Stimulated activated CD8-positive, alpha-beta memory T cell treated with anti-CD3 and anti-CD28 coated beads, Interleukin-2, amount 100 ng/mL, for 48 hours (primary cell): ENCODE data around the gene CHKA.

Experiments
- DNase-seq, 2 donors: peaks; one replicate each; pipeline ENCODE4 v3.0.0-alpha.2; 2020; ENCODE audit warnings: low read depth in 2 of 2

The CHKA gene

DNA sequence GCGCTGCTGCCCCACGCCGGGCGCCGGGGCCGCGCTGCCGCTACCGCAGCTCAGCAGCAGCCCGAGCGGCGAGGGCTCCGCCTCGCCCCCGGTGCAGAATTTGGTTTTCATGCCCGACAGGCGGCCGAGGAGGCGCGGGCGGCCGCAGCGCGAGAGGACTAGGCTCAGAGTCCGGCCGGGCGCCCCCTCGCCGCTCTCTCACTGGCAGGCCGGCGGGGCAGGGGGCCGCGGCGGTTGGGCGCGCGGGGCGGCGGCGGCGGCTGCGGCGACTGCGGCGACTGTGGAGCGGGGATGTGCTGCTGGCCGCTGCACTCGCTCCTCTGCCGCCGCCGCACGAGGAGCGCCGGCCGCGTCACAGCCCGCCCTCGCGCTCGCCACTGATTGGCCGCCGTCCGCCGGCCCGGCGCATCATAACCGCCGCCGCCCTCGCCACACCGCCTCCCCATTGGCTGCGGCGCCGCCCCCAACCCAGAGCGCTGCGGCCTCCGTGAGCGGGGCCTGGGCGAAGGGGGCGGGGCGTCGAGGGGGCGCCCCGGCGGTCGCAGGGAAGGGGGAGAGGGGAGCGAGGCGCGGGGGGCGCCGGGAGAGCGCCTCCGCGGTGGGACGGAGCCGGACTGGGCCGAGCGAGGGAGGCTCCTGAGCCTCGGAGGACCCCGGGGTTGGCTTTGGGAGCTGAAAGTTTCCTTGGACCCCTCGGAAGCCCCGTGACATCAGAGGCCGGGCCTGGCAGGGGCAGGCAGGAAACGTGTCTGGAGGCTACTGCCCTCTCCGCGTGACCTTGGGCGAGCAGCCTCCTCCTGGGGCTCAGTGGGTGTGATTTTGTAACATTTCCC is at the start of gene CHKA:
TSS of gene CHKA (minus strand) at position 322 of the 833 bp plus-strand sequence. CDS start at position 111, 211 bp downstream.
- DNase-seq = peak; percentile 85 to 90

GRCh38 chr11:68169442-68169841 is 48.3 kb upstream of the CHKA start:
- DNase-seq = no peak

DNA sequence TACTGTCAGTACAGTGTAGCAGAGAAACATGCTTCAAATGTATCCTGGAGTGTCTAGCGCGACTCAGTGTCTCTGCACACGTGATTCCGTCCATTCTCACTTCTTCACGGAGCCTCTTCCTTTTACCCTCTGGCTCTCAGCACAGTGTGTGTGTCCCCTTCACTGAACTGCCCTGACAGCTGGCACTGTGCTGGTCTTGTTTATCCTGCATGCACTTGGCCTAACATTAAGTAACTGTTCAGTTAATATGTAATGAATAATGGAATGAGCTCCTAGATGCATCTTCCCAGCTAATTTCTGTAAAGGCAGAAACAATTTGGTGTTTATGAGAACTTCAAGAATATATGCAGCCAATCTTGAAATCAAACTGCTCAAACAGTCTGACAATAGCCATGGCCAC is 47.5 kb upstream of the CHKA start:
- DNase-seq = no peak

GRCh38 chr11:68167474-68167873 is 46.3 kb upstream of the CHKA start:
- no peak for DNase-seq

- DNase-seq = no peak
These were observed 45.8 kb upstream of the CHKA start for GRCh38 chr11:68166969-68167368.

DNA sequence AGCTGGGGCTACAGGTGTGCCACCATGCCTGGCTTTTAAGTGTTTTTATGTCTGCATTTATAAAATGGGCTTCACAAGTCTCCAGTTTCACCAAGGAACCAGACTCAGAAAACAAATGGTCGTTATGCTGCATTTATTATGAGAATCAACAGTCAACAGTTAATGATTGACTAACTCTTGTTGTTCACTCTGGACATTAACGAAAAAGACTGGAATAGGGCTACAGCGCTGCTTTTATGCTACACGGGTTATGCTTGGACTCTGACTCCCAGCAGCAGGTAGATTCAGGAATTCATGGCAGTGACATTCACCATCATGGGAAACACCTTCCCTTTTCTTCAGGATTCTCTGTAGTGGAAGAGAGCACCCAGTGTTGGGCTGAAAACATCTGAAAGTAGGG is 44.4 kb upstream of the CHKA start:
- DNase-seq = no peak

DNA sequence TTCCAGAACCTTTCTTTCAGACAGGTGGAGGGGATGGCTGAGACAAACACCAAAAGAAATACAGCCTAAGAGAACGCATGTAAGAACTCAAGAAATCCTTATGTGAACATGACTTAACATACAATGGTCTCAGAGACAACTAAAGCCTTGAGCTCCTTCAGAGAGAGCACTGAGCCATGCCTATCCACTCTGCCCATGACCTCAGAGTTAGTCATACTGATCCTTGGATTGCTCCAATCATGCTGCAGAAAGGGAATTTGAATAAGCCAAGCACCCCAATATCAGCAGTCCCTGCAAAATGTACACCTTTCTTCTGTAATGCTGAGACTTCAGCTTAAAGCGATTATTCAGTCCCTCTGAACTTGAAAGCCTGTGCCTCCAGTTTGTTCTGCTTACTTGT is 43.2 kb upstream of the CHKA start:
- no peak for DNase-seq

GRCh38 chr11:68163691-68164090 is 42.5 kb upstream of the CHKA start:
- DNase-seq = no peak

DNA sequence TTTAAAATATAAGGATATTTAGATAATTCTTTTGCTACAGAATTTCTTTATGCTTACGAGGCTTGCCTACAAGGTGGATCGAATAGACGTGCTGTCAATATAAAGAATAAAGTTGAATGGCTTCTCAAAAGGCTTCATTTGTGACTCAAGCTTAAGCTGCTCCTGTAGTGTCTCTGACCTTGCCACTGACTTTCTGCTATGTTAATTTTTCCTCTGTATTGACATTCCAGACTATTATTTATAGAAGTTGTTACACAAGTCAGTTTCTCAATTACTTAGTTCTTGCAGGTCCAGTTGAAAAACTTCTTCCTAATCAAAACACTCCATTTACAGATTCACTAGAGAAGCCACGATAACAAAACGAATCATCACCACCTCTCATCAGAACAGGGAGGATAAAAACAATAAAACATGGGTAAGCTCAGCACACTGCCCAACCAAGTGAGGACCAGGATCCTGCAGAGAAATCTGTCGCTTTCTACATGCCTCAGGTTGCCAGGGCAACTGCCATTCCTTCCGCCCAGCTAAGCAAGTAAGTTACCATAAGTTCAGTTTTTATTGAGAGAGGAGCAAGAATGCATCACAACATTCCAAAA is 39.0 kb upstream of the CHKA start:
- no peak for DNase-seq

DNA sequence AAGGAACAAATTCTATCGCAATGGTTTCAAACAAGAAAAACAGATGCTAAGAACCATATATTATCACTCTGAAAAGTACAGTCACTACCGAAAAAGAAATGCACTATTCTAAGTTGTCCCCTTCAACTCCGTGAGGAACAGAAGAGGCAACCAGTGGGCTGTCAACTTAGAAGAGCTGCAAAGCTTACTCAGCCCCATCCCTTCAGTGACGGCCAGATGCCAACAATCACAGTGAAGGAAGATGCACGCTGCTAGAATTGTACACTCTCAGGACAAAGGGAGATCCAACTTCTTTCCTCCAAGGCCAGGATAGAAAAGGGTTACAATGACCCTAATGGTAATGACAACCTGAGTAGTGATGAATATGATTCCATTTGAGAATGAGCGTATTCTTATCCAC is 38.5 kb upstream of the CHKA start:
- no peak for DNase-seq

- DNase-seq = no peak
These were observed 38.0 kb upstream of the CHKA start for GRCh38 chr11:68159161-68159560.

DNA sequence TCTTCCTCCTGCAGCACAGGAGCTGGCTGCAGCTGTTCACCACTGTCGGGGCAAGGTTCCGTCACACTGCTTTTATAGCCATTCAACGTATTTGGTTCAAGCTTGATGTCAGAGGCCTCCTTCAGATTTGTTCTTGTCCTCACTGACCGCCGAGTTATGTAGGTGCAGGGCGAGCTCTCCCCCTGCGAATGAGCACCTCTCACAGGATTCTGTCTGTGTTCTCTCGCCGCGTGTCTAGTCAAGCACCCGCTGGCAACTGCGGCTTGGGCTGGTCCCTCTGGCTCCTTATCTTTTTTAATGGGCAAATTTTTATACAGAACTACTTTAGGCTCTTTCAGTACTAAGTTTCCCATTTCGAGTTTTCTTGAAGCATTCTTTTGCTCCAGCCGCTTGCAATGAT is 37.4 kb upstream of the CHKA start:
- DNase-seq = no peak

DNA sequence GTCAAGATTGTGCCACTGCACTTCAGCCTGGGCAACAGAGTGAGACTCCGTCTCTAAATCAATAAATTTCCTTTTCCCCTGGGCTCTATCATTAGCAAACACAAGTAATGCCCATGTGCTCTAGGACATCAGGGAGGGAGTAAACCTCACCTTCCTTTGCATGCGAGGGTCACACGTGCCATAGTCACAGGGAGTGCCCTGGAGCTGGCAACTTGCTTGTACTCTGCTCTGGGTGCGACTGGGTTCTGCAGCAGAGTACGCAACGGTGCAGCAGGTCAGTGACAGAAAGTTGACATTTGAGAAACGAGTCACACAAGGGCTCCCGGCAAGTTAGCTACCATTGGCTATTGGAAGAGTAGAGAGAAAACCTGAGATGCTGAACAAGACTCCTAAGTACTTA is 32.6 kb upstream of the CHKA start:
- DNase-seq = no peak

GRCh38 chr11:68150037-68150436 is 28.8 kb upstream of the CHKA start:
- DNase-seq = no peak

- DNase-seq = no peak
These were observed 28.2 kb upstream of the CHKA start for GRCh38 chr11:68149417-68149816.

GRCh38 chr11:68148879-68149278 is 27.7 kb upstream of the CHKA start:
- DNase-seq = no peak

DNA sequence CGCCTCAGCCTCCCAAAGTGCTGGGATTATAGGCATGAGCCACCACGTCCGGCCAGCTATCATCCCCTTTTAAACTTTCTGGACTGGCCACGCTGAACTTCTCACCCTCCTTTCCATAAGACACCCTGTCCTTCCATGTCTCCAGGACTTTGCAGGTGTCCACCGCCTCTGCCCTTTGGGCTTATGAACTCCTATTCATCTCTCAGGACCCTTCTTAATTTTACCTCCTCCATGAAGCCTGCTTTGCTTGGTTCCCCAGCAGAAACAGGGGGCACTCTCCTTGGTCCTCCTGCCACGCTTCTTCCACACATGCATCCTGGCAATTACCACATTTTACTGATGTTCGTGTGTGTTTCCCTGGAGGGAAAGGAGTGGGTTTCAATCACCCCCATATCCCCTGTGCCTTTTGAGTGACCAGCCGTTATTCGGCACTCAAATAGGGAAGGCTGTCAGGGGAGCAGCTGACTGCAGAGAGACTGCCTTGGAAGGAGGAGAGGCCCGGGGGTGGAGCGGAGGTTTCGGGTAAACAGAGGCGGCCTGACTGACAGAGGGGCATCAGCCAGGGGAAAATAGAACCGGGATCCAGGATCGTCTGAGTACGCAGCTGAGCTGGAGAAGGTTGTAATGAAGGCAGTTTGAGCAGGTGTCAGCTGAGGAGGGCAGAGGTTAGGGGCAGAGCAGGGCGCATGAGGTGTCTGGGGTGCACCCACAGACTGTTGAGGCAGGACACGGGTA is 27.1 kb upstream of the CHKA start:
- DNase-seq = no peak

GRCh38 chr11:68146704-68147474 is 25.7 kb upstream of the CHKA start:
- DNase-seq = no peak

DNA sequence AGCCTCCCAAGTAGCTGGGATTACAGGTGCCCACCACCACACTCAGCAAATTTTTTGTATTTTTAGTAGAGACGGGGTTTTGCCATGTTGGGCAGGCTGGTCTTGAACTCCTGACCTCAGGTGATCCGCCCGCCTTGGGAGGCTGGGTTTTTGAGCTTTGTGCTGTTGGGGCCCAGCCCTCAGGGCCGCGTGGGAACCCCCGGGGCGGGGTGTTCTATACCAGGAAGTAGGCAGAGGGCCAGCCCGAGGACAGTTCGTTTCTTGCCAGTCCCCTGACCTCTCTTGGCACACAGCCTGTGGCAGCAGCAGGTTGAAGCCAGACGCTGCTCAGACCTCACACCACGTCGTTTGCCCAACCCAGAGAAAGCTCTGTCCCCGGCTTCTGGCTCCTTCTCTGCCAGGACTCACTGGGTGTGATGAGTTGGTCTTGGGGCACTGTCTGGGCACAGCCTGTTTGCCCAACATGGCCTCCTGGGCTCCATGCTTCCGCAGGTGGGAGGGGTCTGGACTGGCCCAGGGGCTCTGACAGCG is 24.9 kb upstream of the CHKA start:
- DNase-seq = no peak

- DNase-seq = no peak
These were observed 24.1 kb upstream of the CHKA start for GRCh38 chr11:68145120-68145866.

- DNase-seq = no peak
These were observed 22.1 kb upstream of the CHKA start for GRCh38 chr11:68143310-68143689.
